Right lobe of liver (tissue), 4 donors: ENCODE results near the gene TNFRSF13B.

ENCODE experiments used
- CTCF ChIP-seq, 4 donors: fragments of 200-600 bp in 3 of 4; fragments of 450-650 bp in 1 of 4; IDR thresholded peaks; one replicate each; pipeline versions ENCODE4 v1.5.1 to v1.8.0; 2016 to 2022; ENCODE audit warnings: antibody characterized with exemption in 4 of 4, mild to moderate bottlenecking in 2 of 4
- POLR2A ChIP-seq: fragments of 450-650 bp; IDR thresholded peaks from one replicate; pipeline ENCODE4 v1.6.1; 2017; ENCODE audit warnings: antibody characterized with exemption, mild to moderate bottlenecking
- donor health status: DM: no; HTN: no; CAD: no.
- donor health status: DM: no; HTN: no; CAD: no.
- donor health status: DM: no; HTN: yes; CAD: no.

- no peak for TF ChIP-seq CTCF (IDR thresholded peaks at IDR 0.05)
- TF ChIP-seq POLR2A = no peak
Measured at GRCh38 chr17:17018612-17019429, 46.9 kb upstream of the TNFRSF13B start.
